HepG2 (cell line): Measurements from ENCODE around the gene ACER2. TPM values are rescaled to one million over a fixed set of nuclear protein-coding genes. Genes with fewer than 3 reads are reported as not detected.

ENCODE experiments used
- ARID4A ChIP-seq: sonication (generic); formaldehyde crosslinking; IDR thresholded peaks from 2 replicates; pipeline ENCODE4 v1.5.0; 2020; ENCODE audit warnings: mild to moderate bottlenecking, missing genetic modification reagents, borderline replicate concordance
- CCAR2 ChIP-seq: fragments of 200-400 bp; formaldehyde crosslinking; optimal IDR thresholded peaks from 2 replicates; pipeline ENCODE3; 2018; ENCODE audit warnings: low read depth, mild to moderate bottlenecking, low read length, moderate library complexity
- HIVEP1 ChIP-seq: sonication (generic); formaldehyde crosslinking; IDR thresholded peaks from 2 replicates; pipeline ENCODE4 v1.4.0; 2020; ENCODE audit warnings: mild to moderate bottlenecking, missing genetic modification reagents
- TFDP1 ChIP-seq: IDR thresholded peaks from 2 replicates; pipeline ENCODE4 v1.6.1; 2016; ENCODE audit warnings: missing compliant biosample characterization, missing genetic modification reagents, borderline replicate concordance
- ZFP91 ChIP-seq: sonication (generic); formaldehyde crosslinking; IDR thresholded peaks from 2 replicates; pipeline ENCODE4 v1.9.0; 2022; ENCODE audit warnings: missing genetic modification reagents, mild to moderate bottlenecking, borderline replicate concordance
- polyA plus RNA-seq, 8 experiments: library from polyadenylated mRNA; depleted of rRNA in 3 of 8; stranded (reverse) in 7 of 8; unstranded in 1 of 8; fragments of >200 nt; fragmentation: Illumina TruSeq in 4 of 8; extraction: Trizol in 4 of 8; gene quantifications; 2 replicates each; pipeline versions ENCODE4 v1.2.1 to v1.2.3, GENCODE V29; 2011 to 2016; ENCODE audit warnings: low read depth in 4 of 8, missing spikeins in 1 of 8, mixed read lengths in 1 of 8; ENCODE audit not compliant: insufficient read depth in 1 of 8
- total RNA-seq, 5 experiments: library from RNA; depleted of rRNA; stranded (reverse); fragments of >200 nt; fragmentation: Illumina TruSeq; extraction: Trizol; gene quantifications; 2 replicates each; pipeline ENCODE4 v1.2.3, GENCODE V29; 2016; ENCODE audit warnings: low read depth in 1 of 5

ACER2 gene
- total and polyA plus RNA-seq, 2 of the 13 experiments (the other 11 are each of a cell fraction or from before 2014, with no cell fraction given) = 1.9 to 3.4 TPM

GRCh38 chr9:19490269-19490668 lies 81.5 kb downstream of the ACER2 start (continued):
- TF ChIP-seq ARID4A (CRISPR knock-in tag) (no peak), ZFP91 (CRISPR knock-in tag) (no peak), CCAR2 (no peak), HIVEP1 (CRISPR knock-in tag) (no peak), TFDP1 (CRISPR knock-in tag) (no peak)
